ENCODE data around the gene KCNG4. TPM values are rescaled to one million over a fixed set of nuclear protein-coding genes. Genes with fewer than 3 reads are reported as not detected.

Gene KCNG4
- total RNA-seq, 1 donor from 2014 or later = not detected

DNA sequence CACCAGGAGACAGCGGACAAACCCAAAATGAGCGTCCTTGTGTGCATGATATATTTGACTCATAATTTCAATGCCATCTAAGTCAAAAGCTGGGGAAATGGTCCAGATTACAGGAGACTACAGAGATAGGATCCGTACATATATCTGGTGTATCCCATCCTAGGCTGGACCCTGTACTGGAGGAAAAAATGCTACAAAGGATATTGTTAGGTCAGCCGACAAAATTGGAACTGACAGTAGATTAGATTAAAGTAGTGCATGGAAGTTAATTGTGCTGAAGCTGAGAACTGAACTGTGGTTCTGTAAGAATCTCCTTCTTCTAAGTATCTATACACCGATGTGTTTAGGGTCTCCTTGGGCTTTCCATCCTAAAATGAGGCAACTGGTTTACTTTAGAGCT lies 24.3 kb downstream of the KCNG4 start:
- Mint-ChIP-seq H3K27ac (ENCODE audit: unreplicated experiment) (no peak overlapping the region), H3K36me3 (ENCODE audit: low read depth, unreplicated experiment) (no peaks in the 10 kb centered on the region)
- DNase-seq (ENCODE audit: low spot score) = no peak

DNA sequence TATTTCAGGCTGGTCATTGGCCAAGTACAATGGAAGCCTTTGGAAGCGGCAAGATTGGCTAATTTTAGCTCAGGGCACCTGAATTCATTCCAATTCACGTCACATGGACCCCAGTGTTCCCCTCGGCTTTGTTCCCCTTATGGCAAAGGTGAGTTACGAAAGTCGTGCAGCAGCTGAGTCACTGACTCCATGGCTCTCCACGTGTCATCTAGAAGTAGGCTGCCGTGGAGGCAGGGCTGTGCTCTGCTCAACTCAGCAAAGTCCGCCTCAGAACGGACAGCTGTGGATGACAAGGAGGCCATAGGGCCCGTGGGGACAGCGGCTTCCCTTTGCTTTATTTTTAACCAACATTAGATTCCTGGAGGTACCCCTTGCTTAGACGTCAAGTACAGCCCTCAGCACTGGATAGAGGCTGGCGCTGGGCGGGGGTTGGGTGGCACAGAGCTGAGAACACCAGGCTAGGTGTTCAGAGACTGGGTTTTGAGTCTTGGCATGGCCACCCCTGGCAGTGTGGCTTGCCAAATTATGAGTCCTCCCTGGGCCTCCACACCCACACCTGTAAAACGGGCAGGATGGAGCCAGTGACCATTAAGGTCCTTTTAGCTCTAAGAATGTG lies 25.3 kb downstream of the KCNG4 start:
- H3K4me3 Mint-ChIP-seq (ENCODE audit: unreplicated experiment) = no peak overlapping the region
- no peak for DNase-seq (ENCODE audit: low spot score)
- no peaks in the 10 kb centered on the region for H3K9me3 Mint-ChIP-seq (ENCODE audit: unreplicated experiment)
- TF ChIP-seq, protein P1, sequence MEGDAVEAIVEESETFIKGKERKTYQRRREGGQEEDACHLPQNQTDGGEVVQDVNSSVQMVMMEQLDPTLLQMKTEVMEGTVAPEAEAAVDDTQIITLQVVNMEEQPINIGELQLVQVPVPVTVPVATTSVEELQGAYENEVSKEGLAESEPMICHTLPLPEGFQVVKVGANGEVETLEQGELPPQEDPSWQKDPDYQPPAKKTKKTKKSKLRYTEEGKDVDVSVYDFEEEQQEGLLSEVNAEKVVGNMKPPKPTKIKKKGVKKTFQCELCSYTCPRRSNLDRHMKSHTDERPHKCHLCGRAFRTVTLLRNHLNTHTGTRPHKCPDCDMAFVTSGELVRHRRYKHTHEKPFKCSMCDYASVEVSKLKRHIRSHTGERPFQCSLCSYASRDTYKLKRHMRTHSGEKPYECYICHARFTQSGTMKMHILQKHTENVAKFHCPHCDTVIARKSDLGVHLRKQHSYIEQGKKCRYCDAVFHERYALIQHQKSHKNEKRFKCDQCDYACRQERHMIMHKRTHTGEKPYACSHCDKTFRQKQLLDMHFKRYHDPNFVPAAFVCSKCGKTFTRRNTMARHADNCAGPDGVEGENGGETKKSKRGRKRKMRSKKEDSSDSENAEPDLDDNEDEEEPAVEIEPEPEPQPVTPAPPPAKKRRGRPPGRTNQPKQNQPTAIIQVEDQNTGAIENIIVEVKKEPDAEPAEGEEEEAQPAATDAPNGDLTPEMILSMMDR (IDR thresholded peaks at IDR 0.05; ENCODE audit: unreplicated experiment) = no peak
- no peaks in the 10 kb centered on the region for H3K4me1 Mint-ChIP-seq (ENCODE audit: unreplicated experiment)
- no peaks in the 10 kb centered on the region for H3K36me3 Mint-ChIP-seq (ENCODE audit: low read depth, unreplicated experiment)
- H3K27ac Mint-ChIP-seq (ENCODE audit: unreplicated experiment) = no peak overlapping the region
- H3K27me3 Mint-ChIP-seq (ENCODE audit: unreplicated experiment) = peaks cover 1% of the 10 kb centered on the region

More for the DNA sequence above, 24.3 kb downstream of the KCNG4 start:
- Mint-ChIP-seq H3K4me3 (ENCODE audit: unreplicated experiment) (no peak overlapping the region), H3K4me1 (ENCODE audit: unreplicated experiment) (no peaks in the 10 kb centered on the region), H3K27me3 (ENCODE audit: unreplicated experiment) (peaks cover 1% of the 10 kb centered on the region), H3K9me3 (ENCODE audit: unreplicated experiment) (no peaks in the 10 kb centered on the region)
- TF ChIP-seq, protein P1 (IDR thresholded peaks at IDR 0.05; ENCODE audit: unreplicated experiment) = no peak

DNA sequence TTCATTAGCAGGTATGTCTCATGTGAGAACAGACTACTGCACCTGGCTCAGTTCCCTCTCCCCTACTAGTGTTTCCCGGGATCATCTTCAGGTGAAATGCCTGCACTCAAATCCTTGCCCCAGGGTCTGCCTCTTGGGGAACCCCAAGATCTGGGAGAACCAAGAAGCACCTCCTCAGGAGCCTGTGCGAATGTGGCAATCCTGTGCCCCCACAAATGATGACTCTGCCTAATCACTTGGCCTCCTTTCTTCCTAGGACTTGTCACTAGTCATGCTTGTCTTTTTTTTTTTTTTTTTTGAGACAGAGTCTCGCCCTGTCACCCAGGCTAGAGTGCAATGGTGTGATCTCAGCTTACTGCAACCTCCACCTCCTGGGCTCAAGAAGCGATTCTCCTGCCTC lies 27.2 kb downstream of the KCNG4 start:
- TF ChIP-seq, protein P1 (IDR thresholded peaks at IDR 0.05; ENCODE audit: unreplicated experiment) = no peak
- Mint-ChIP-seq H3K27ac (ENCODE audit: unreplicated experiment) (no peak overlapping the region), H3K27me3 (ENCODE audit: unreplicated experiment) (peaks cover 1% of the 10 kb centered on the region), H3K36me3 (ENCODE audit: low read depth, unreplicated experiment) (no peaks in the 10 kb centered on the region), H3K9me3 (ENCODE audit: unreplicated experiment) (no peaks in the 10 kb centered on the region), H3K4me1 (ENCODE audit: unreplicated experiment) (no peaks in the 10 kb centered on the region), H3K4me3 (ENCODE audit: unreplicated experiment) (no peak overlapping the region)
- DNase-seq (ENCODE audit: low spot score) = no peak

DNA sequence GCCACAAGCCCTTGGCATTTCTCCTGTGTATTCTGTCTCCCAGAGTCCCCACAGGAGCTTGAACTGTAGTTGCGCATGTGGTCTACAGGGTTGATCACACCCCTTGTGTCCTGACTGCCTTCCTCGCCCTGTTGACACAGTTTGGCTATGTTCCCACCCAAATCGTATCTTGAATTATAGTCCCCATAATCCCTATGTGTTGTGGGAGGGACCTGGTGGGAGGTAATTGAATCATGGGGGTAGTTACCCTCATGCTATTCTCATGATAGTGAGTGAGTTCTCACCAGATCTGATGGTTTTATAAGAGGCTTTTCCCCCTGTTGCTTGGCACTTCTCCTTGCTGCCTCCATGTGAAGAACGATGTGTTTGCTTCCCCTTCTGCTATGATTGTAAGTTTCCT lies 27.7 kb downstream of the KCNG4 start:
- no peak overlapping the region for H3K4me3 Mint-ChIP-seq (ENCODE audit: unreplicated experiment)
- TF ChIP-seq, protein P1 (IDR thresholded peaks at IDR 0.05; ENCODE audit: unreplicated experiment) = no peak
- peaks cover 1% of the 10 kb centered on the region for H3K27me3 Mint-ChIP-seq (ENCODE audit: unreplicated experiment)
- no peak for DNase-seq (ENCODE audit: low spot score)
- no peaks in the 10 kb centered on the region for H3K4me1 Mint-ChIP-seq (ENCODE audit: unreplicated experiment)
- no peak overlapping the region for H3K27ac Mint-ChIP-seq (ENCODE audit: unreplicated experiment)
- H3K36me3 Mint-ChIP-seq (ENCODE audit: low read depth, unreplicated experiment) = no peaks in the 10 kb centered on the region
- H3K9me3 Mint-ChIP-seq (ENCODE audit: unreplicated experiment) = no peaks in the 10 kb centered on the region

DNA sequence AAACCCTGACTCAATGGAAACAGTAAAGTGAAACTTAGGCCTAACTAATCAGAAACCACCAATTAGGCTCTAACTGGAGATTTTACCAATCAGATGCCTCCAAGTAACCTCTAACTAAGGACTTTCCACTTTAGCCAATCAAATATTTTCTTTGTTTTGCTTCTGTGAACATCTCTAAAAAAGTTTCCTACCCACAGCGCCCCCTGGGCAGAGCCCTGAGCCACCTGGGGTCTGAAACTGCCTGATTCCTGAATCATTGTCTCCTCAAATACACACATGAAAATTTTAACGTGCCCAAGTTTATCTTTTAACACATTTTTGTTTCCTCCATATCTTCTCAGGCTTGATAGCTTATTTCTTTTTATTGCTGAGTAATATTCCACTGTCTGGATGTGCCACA lies 29.8 kb downstream of the KCNG4 start:
- H3K4me1 Mint-ChIP-seq (ENCODE audit: unreplicated experiment) = no peaks in the 10 kb centered on the region
- H3K4me3 Mint-ChIP-seq (ENCODE audit: unreplicated experiment) = no peak overlapping the region

More for the DNA sequence above, 29.8 kb downstream of the KCNG4 start:
- Mint-ChIP-seq H3K27me3 (ENCODE audit: unreplicated experiment) (peaks cover 3% of the 10 kb centered on the region), H3K36me3 (ENCODE audit: low read depth, unreplicated experiment) (no peaks in the 10 kb centered on the region), H3K27ac (ENCODE audit: unreplicated experiment) (peak overlapping the region; percentile 11), H3K9me3 (ENCODE audit: unreplicated experiment) (no peaks in the 10 kb centered on the region)
- no peak for DNase-seq (ENCODE audit: low spot score)
- TF ChIP-seq, protein P1 (IDR thresholded peaks at IDR 0.05; ENCODE audit: unreplicated experiment) = no peak

All from endothelial cell (in vitro differentiated cells).